Kidney (tissue), 14 donors: ENCODE data around the gene AGPAT1. TPM values are rescaled to one million over a fixed set of nuclear protein-coding genes. Genes with fewer than 3 reads are reported as not detected.

Experiments
- DNase-seq, 5 donors: peaks; one replicate each; pipeline ENCODE4 v3.0.0-alpha.2; 2013 to 2020
- FAIRE-seq: peaks from 2 replicates; lab custom pipeline; 2012; peaks lifted over from hg19 to GRCh38; lab: Jason Lieb, UNC
- H3K27ac ChIP-seq, 2 donors: one replicate each; pipeline ENCODE4 v1.7.0; 2013; ENCODE audit warnings: low read depth in 2 of 2, low read length in 2 of 2, inconsistent platforms in 1 of 2
- H3K27me3 ChIP-seq: one replicate; pipeline ENCODE4 v1.7.1; 2013; ENCODE audit warnings: low read length, inconsistent platforms; ENCODE audit not compliant: control insufficient read depth, insufficient read depth
- H3K36me3 ChIP-seq, 3 donors: one replicate each; pipeline versions ENCODE4 v1.7.0 to v1.7.1; 2013; ENCODE audit warnings: low read length in 3 of 3, control low read depth in 1 of 3, inconsistent platforms in 1 of 3; ENCODE audit not compliant: insufficient read depth in 3 of 3, control insufficient read depth in 2 of 3
- H3K4me1 ChIP-seq, 3 donors: one replicate each; pipeline versions ENCODE4 v1.7.0 to v1.7.1; 2013; ENCODE audit warnings: low read length in 3 of 3, inconsistent platforms in 1 of 3, low read depth in 1 of 3; ENCODE audit not compliant: control insufficient read depth in 2 of 3, insufficient read depth in 2 of 3
- H3K4me3 ChIP-seq, 3 donors: one replicate each; pipeline versions ENCODE4 v1.7.0 to v1.8.1; 2013; ENCODE audit warnings: low read length in 3 of 3, control low read depth in 1 of 3, inconsistent platforms in 1 of 3
- H3K9ac ChIP-seq, 3 donors: one replicate each; pipeline versions ENCODE4 v1.7.0 to v1.7.1; 2013; ENCODE audit warnings: low read length in 3 of 3, control low read depth in 1 of 3, inconsistent platforms in 1 of 3
- H3K9me3 ChIP-seq, 3 donors: one replicate each; pipeline versions ENCODE4 v1.7.0 to v1.7.1; 2013; ENCODE audit warnings: low read length in 3 of 3, control low read depth in 1 of 3, inconsistent platforms in 1 of 3; ENCODE audit not compliant: control insufficient read depth in 2 of 3, insufficient read depth in 1 of 3
- intact Hi-C: fragments of 100-400 bp; cut with DNase I; formaldehyde crosslinking; loops from one replicate; pipeline ENCODE4 v1.11.1; 2022
- polyA plus RNA-seq: library from polyadenylated mRNA; stranded (reverse); fragments of 350-450 nt; fragmentation: Illumina TruSeq; extraction: RNeasy Lipid Tissue Mini Kit (QIAGEN cat#74804); gene quantifications from one replicate; pipeline ENCODE4 v1.2.3, GENCODE V29; 2014; ENCODE audit warnings: low read depth, low replicate concordance; ENCODE audit not compliant: insufficient read depth
- total RNA-seq: library from RNA; stranded (reverse); fragmentation: NEBNext Ultra II Directional; extraction: Animal tissue kit (Norgen Biotek cat#: 25700); gene quantifications from one replicate; pipeline ENCODE4 v1.2.1, GENCODE V29; 2021
- TF ChIP-seq, protein P1 (sequence below): IDR thresholded peaks from 3 replicates; pipeline ENCODE4 v1.5.1; 2012; ENCODE audit warnings: mild to moderate bottlenecking, moderate library complexity, borderline replicate concordance; ENCODE audit not compliant: insufficient read depth; ENCODE audit errors: extremely low read depth
- donor health status: control.
- donor health status: control.
- donor health status: control.
- donor health status: control.
- donor health status: control.
- donor health status: DM: yes; HTN: yes; CAD: no.
- donor health status: Normal renal cell carcinoma (clear cell type).

The AGPAT1 gene
- total and polyA plus RNA-seq, 2 donors from 2014 or later: 58.9 to 87.1 TPM

DNA sequence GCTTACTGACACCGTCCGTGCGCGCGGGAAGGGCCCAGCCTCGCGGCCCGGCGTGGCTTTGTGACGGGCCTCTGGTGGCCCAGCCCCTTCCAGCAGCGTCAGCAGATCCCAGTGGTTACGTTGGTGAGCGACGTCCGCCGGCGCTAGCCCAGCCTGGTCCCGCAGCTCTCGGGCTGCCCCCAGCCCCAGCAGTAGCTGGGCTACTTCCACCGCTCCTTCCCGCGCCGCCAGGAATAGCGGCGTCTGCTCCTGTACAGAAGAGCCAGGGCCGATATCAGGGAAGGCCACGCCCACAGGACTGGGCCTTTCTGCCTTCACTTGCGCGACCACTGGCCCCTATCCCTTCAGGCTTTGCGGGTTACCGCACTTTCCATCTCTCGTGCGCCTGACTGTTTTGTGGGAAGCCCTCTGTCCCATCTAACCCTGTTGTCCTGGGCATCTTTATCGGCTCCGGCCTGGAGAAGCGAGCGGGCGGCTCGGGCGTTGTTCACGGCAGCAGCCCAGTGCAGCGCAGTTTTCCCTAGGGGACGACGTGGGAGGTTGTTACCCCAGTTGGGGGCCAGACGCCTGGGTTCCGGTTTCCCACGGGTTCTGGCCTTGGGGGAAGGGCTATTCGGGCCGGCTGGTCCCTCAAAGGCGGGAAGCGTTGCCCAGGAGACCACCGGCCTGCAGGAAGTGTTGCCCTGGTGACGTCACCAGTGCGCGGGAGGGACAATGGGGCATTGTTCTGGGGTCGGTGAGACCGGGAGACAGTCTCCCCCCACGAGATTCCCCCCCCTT, 20.2 kb upstream of the AGPAT1 start:
- TF ChIP-seq, protein P1, sequence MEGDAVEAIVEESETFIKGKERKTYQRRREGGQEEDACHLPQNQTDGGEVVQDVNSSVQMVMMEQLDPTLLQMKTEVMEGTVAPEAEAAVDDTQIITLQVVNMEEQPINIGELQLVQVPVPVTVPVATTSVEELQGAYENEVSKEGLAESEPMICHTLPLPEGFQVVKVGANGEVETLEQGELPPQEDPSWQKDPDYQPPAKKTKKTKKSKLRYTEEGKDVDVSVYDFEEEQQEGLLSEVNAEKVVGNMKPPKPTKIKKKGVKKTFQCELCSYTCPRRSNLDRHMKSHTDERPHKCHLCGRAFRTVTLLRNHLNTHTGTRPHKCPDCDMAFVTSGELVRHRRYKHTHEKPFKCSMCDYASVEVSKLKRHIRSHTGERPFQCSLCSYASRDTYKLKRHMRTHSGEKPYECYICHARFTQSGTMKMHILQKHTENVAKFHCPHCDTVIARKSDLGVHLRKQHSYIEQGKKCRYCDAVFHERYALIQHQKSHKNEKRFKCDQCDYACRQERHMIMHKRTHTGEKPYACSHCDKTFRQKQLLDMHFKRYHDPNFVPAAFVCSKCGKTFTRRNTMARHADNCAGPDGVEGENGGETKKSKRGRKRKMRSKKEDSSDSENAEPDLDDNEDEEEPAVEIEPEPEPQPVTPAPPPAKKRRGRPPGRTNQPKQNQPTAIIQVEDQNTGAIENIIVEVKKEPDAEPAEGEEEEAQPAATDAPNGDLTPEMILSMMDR: no peak
- DNase-seq (peak; percentile 95 to 98 (median 97)), FAIRE-seq (no peak)
- Histone ChIP-seq H3K9me3 (no peaks in the 10 kb centered on the region), H3K36me3 (no peaks in the 10 kb centered on the region), H3K4me1 (peaks cover 0 to 22% (median 16%) of the 10 kb centered on the region in 3 donors), H3K27ac (peak overlapping the region; percentile 100), H3K27me3 (no peaks in the 10 kb centered on the region), H3K9ac (peak overlapping the region; percentile 67 to 100 (median 100)), H3K4me3 (peak overlapping the region; percentile 76 to 97 (median 95))
- intact Hi-C loops: no loop called here

DNA sequence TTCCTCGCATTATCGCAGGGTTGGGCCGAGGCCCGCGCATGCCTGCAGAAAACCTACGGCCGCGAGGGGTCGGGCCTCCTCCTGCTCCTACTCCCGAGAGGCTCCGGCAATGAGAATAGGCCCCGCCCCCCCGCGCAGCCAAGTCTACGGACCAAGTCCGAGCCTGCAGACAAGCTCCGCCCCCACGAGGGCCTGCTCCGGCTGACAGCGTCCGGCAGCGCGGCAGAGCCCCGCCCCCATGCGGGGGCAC, 19.7 kb upstream of the AGPAT1 start:
- intact Hi-C loops: no loop called here
- H3K9ac ChIP-seq: peak overlapping the region in 1 of 3 donors; percentile 100

DNA sequence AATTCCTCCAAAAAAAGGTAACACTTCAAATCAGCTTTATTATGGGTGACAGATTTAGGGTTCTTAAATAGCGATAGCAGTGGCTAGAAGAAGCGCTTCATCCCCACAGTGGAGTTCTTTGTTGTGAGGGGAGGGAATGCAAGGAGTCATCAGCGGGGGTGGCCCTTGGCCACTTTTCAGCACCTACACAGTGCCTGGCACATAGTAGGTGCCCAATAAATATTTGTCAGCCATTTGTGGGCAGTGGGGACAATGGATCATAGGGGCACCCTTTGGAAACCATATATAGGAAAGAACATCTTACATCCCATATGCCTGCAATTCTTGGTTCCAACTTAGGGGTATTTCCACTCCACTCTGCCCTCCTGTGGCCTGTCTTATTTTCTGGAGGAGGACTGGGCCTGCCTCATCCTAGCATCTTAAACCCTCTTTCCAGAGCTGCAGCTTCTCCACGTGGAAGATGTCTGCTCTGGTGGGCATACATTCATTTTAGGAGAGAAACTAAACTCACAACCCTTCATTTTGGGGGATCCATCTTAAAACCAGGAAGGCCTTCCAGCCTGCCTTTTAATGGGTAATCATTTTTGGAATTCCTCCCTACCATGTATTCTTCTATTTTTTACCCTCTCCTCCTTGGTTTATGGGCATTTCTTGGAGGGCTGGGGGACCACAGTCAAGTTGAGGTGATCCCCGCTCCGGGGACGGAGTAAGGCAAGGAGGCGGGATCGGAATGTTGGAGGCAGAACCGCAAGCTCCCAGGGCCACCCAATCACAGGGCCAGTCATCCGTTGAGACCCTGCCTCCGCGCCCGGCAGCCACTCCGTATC, 19.2 kb upstream of the AGPAT1 start:
- H3K9me3 ChIP-seq: no peaks in the 10 kb centered on the region
- no peaks in the 10 kb centered on the region for H3K36me3 ChIP-seq
- TF ChIP-seq, protein P1: peak; percentile 46
- H3K27me3 ChIP-seq: no peaks in the 10 kb centered on the region
- FAIRE-seq (no peak), DNase-seq (peak in 4 of 5 donors; percentile 39 to 78 (median 63))
- H3K4me3 ChIP-seq: peak overlapping the region; percentile 57 to 73 (median 63)
- peaks cover 2 to 26% (median 19%) of the 10 kb centered on the region in 3 donors for H3K4me1 ChIP-seq
- intact Hi-C loops: no loop called here
- peak overlapping the region; percentile 65 to 94 (median 76) for H3K9ac ChIP-seq
- peak overlapping the region; percentile 84 to 98 for H3K27ac ChIP-seq

More for the DNA sequence above, 19.7 kb upstream of the AGPAT1 start:
- DNase-seq (peak; percentile 100), FAIRE-seq (peak; percentile 94)
- TF ChIP-seq, protein P1: peak; percentile 2
- H3K4me1 ChIP-seq: peaks cover 2 to 26% (median 19%) of the 10 kb centered on the region in 3 donors
- no peaks in the 10 kb centered on the region for H3K9me3 ChIP-seq
- H3K27me3 ChIP-seq: no peaks in the 10 kb centered on the region
- H3K36me3 ChIP-seq: no peaks in the 10 kb centered on the region
- peak overlapping the region; percentile 100 for H3K27ac ChIP-seq
- H3K4me3 ChIP-seq: peak overlapping the region in 1 of 3 donors; percentile 95
